Ascending aorta (tissue), 2 donors: Measurements from ENCODE around the gene LHFPL3. TPM values are rescaled to one million over a fixed set of nuclear protein-coding genes. Genes with fewer than 3 reads are reported as not detected.

ENCODE experiments used
- DNase-seq, 2 donors: peaks; one replicate each; pipeline ENCODE4 v3.0.0-alpha.2; 2019; ENCODE audit warnings: low spot score in 2 of 2
- H3K27ac ChIP-seq, 2 donors: fragments of 200-600 bp; sonication (generic); one replicate each; pipeline ENCODE4 v1.5.1; 2016 to 2017; ENCODE audit warnings: mild to moderate bottlenecking in 1 of 2
- H3K27me3 ChIP-seq: fragments of 200-600 bp; sonication (generic); one replicate; pipeline ENCODE4 v1.5.1; 2017
- H3K36me3 ChIP-seq, 2 donors: fragments of 200-600 bp; sonication (generic); one replicate each; pipeline ENCODE4 v1.5.1; 2016
- H3K4me1 ChIP-seq, 2 donors: fragments of 200-600 bp; sonication (generic); one replicate each; pipeline ENCODE4 v1.5.1; 2016 to 2017; ENCODE audit warnings: mild to moderate bottlenecking in 1 of 2
- H3K4me3 ChIP-seq, 2 donors: fragments of 200-600 bp; sonication (generic); one replicate each; pipeline ENCODE4 v1.5.1; 2016 to 2017; ENCODE audit warnings: mild to moderate bottlenecking in 1 of 2
- H3K9me3 ChIP-seq, 2 donors: fragments of 200-600 bp; sonication (generic); one replicate each; pipeline ENCODE4 v1.5.1; 2016
- CTCF ChIP-seq, 3 experiments: fragments of 200-600 bp in 2 of 3; fragments of 450-650 bp in 1 of 3; sonication (generic) in 2 of 3; IDR thresholded peaks; one replicate each; pipeline ENCODE4 v1.5.1; 2016 to 2019; ENCODE audit warnings: antibody characterized with exemption in 3 of 3, mild to moderate bottlenecking in 1 of 3, moderate library complexity in 1 of 3
- intact Hi-C: fragments of 100-400 bp; cut with DNase I; formaldehyde crosslinking; loops from one replicate; pipeline ENCODE4 v1.15.1; 2023
- total RNA-seq: library from RNA; depleted of rRNA; stranded (reverse); fragments of >200 nt; gene quantifications from one replicate; pipeline ENCODE4 v1.1.0, GENCODE V29; 2016

Gene LHFPL3
- total RNA-seq, 1 donor from 2014 or later = not detected

GRCh38 chr7:104445393-104445792, 117.0 kb downstream of the LHFPL3 start:
- H3K9me3 ChIP-seq = no peaks in the 10 kb centered on the region
- no peak for DNase-seq
- H3K27ac ChIP-seq = no peak overlapping the region
- no peaks in the 10 kb centered on the region for H3K36me3 ChIP-seq
- intact Hi-C loops = no loop called here
- H3K4me3 ChIP-seq = no peak overlapping the region
- H3K27me3 ChIP-seq = no peaks in the 10 kb centered on the region
- no peaks in the 10 kb centered on the region for H3K4me1 ChIP-seq
- no peak for TF ChIP-seq CTCF (IDR thresholded peaks at IDR 0.05)

- no peak overlapping the region for H3K27ac ChIP-seq
- intact Hi-C loops = no loop called here
- H3K36me3 ChIP-seq = no peaks in the 10 kb centered on the region
- H3K4me3 ChIP-seq = no peak overlapping the region
- peaks cover 0 to 4% of the 10 kb centered on the region in 2 donors for H3K9me3 ChIP-seq
- no peak for DNase-seq
- H3K27me3 ChIP-seq = no peaks in the 10 kb centered on the region
- no peaks in the 10 kb centered on the region for H3K4me1 ChIP-seq
- TF ChIP-seq CTCF (IDR thresholded peaks at IDR 0.05) = no peak
Measured at GRCh38 chr7:104450861-104451260, 122.5 kb downstream of the LHFPL3 start.

GRCh38 chr7:104453190-104453589, 124.8 kb downstream of the LHFPL3 start:
- Histone ChIP-seq H3K27me3 (no peaks in the 10 kb centered on the region), H3K36me3 (no peaks in the 10 kb centered on the region), H3K27ac (no peak overlapping the region), H3K4me1 (no peaks in the 10 kb centered on the region), H3K9me3 (peaks cover 0 to 4% of the 10 kb centered on the region in 2 donors), H3K4me3 (no peak overlapping the region)
- no peak for TF ChIP-seq CTCF (IDR thresholded peaks at IDR 0.05)
- DNase-seq = no peak
- intact Hi-C loops = no loop called here

- TF ChIP-seq CTCF (IDR thresholded peaks at IDR 0.05) = no peak
- H3K27me3 ChIP-seq = no peaks in the 10 kb centered on the region
- no peaks in the 10 kb centered on the region for H3K4me1 ChIP-seq
- H3K27ac ChIP-seq = no peak overlapping the region
- no peak overlapping the region for H3K4me3 ChIP-seq
- DNase-seq = no peak
- H3K36me3 ChIP-seq = no peaks in the 10 kb centered on the region
- peaks cover 0 to 1% of the 10 kb centered on the region in 2 donors for H3K9me3 ChIP-seq
- intact Hi-C loops = no loop called here
Measured at GRCh38 chr7:104458875-104459274, 130.5 kb downstream of the LHFPL3 start.

- Histone ChIP-seq H3K27me3 (no peaks in the 10 kb centered on the region), H3K36me3 (no peaks in the 10 kb centered on the region), H3K27ac (no peak overlapping the region), H3K4me3 (no peak overlapping the region), H3K4me1 (no peaks in the 10 kb centered on the region), H3K9me3 (no peaks in the 10 kb centered on the region)
- intact Hi-C loops = no loop called here
- no peak for TF ChIP-seq CTCF (IDR thresholded peaks at IDR 0.05)
- DNase-seq = no peak
Measured at GRCh38 chr7:104469166-104469820, 140.9 kb downstream of the LHFPL3 start.

- no peak for TF ChIP-seq CTCF (IDR thresholded peaks at IDR 0.05)
- intact Hi-C loops = no loop called here
- Histone ChIP-seq H3K27me3 (no peaks in the 10 kb centered on the region), H3K36me3 (no peaks in the 10 kb centered on the region), H3K9me3 (no peaks in the 10 kb centered on the region), H3K4me1 (no peaks in the 10 kb centered on the region), H3K27ac (no peak overlapping the region), H3K4me3 (no peak overlapping the region)
- no peak for DNase-seq
Measured at GRCh38 chr7:104480529-104480928, 152.1 kb downstream of the LHFPL3 start.
